GM12892 (cell line): Measurements from ENCODE around the gene OPRM1.

Experiments used
- POLR2A ChIP-seq: IDR thresholded peaks from 2 replicates; pipeline ENCODE4 v1.6.1; 2011; ENCODE audit warnings: low read depth, low read length, control low read depth
- POLR2AphosphoS5 ChIP-seq: IDR thresholded peaks from 2 replicates; pipeline ENCODE4 v1.6.1; 2011; ENCODE audit warnings: low read depth, low read length, control low read depth
- TAF1 ChIP-seq: IDR thresholded peaks from 2 replicates; pipeline ENCODE4 v1.6.1; 2011; ENCODE audit warnings: low read depth, mild to moderate bottlenecking, control low read depth, low read length, borderline replicate concordance

DNA sequence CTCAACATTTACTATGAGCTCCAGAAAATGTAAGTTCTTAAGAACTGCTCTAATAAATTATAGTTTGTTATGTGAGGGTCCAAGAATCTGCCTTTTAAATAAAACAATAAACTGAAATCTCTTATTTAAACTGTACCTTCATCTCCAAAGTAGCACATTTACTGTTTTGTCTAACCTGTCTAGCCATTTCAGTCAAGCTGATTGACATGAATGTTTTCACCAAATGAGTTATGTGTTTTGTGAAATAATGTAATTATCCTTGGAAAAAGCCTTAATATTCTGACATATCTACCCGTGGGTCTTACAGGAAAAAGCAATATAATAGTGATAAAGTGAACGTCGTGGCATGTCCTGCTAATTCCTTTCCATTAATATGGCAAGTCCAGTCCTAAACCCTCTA, 57.8 kb downstream of the OPRM1 start:
- no peak for TF ChIP-seq TAF1
- TF ChIP-seq POLR2AphosphoS5 = no peak
- TF ChIP-seq POLR2A = no peak
